Adrenal gland (tissue), 5 donors: Measurements from ENCODE around the gene OR5H6.

Experiments
- CTCF ChIP-seq, 6 experiments: fragments of 450-650 bp in 4 of 6; fragments of 200-600 bp in 2 of 6; sonication (generic) in 1 of 6; IDR thresholded peaks; 1 replicate in 5 of 6; 2 replicates in 1 of 6; pipeline versions ENCODE4 v1.5.1 to v1.8.0; 2016 to 2021; ENCODE audit warnings: antibody characterized with exemption in 6 of 6, mild to moderate bottlenecking in 2 of 6, moderate library complexity in 1 of 6
- POLR2A ChIP-seq, 2 donors: fragments of 450-650 bp; IDR thresholded peaks; one replicate each; pipeline ENCODE4 v1.6.1; 2017; ENCODE audit warnings: antibody characterized with exemption in 2 of 2, mild to moderate bottlenecking in 2 of 2, moderate library complexity in 1 of 2
- donor health status: DM: no; HTN: no; CAD: no.

GRCh38 chr3:98240131-98240530 is 23.9 kb upstream of the OR5H6 start:
- TF ChIP-seq CTCF (IDR thresholded peaks at IDR 0.05): no peak
- no peak for TF ChIP-seq POLR2A (IDR thresholded peaks at IDR 0.05)
